Keratinocyte (primary cell): ENCODE measurements around the gene C17orf114.

Experiments used
- DNase-seq: peaks from one replicate; pipeline ENCODE4 v3.0.0-alpha.2; 2011; ENCODE audit warnings: low read depth, missing footprints, low spot score
- FAIRE-seq: peaks from 2 replicates; lab custom pipeline; 2011; peaks lifted over from hg19 to GRCh38; lab: Jason Lieb, UNC
- H2AFZ ChIP-seq: 2 replicates; pipeline ENCODE4 v1.6.0; 2012; ENCODE audit warnings: low read length, control low read depth, inconsistent platforms; ENCODE audit not compliant: control insufficient read depth
- H3K27ac ChIP-seq: 2 replicates; pipeline ENCODE4 v1.5.1; 2011; ENCODE audit warnings: low read length; ENCODE audit not compliant: control insufficient read depth, insufficient read depth
- H3K27me3 ChIP-seq: 3 replicates; pipeline ENCODE4 v1.6.0; 2011; ENCODE audit warnings: low read length; ENCODE audit not compliant: control insufficient read depth, insufficient read depth; ENCODE audit errors: extremely low read depth
- H3K36me3 ChIP-seq, 2 experiments: 2 replicates in 1 of 2; 3 replicates in 1 of 2; pipeline ENCODE4 v1.5.1; 2011; ENCODE audit warnings: low read length in 2 of 2, mild to moderate bottlenecking in 1 of 2; ENCODE audit not compliant: control insufficient read depth in 2 of 2, insufficient read depth in 2 of 2; ENCODE audit errors: extremely low read depth in 1 of 2
- H3K4me1 ChIP-seq: 3 replicates; pipeline ENCODE4 v1.5.1; 2011; ENCODE audit warnings: low read length; ENCODE audit not compliant: control insufficient read depth, insufficient read depth; ENCODE audit errors: extremely low read depth
- H3K4me2 ChIP-seq: 3 replicates; pipeline ENCODE4 v1.6.0; 2011; ENCODE audit warnings: low read depth, low read length; ENCODE audit not compliant: control insufficient read depth, insufficient read depth; ENCODE audit errors: extremely low read depth
- H3K4me3 ChIP-seq, 3 experiments: fragments of 200-600 bp in 1 of 3; sonication (generic) in 1 of 3; 2 replicates in 2 of 3; 3 replicates in 1 of 3; pipeline ENCODE4 v1.5.1; 2011 to 2016; ENCODE audit warnings: low read length in 3 of 3, mild to moderate bottlenecking in 3 of 3, control low read depth in 2 of 3, inconsistent platforms in 1 of 3, low read depth in 1 of 3, mixed read lengths in 1 of 3, mixed run types in 1 of 3, moderate library complexity in 1 of 3; ENCODE audit not compliant: control insufficient read depth in 2 of 3, insufficient read depth in 2 of 3; ENCODE audit errors: extremely low read depth in 1 of 3
- H3K79me2 ChIP-seq: 2 replicates; pipeline ENCODE4 v1.6.0; 2012; ENCODE audit warnings: low read length; ENCODE audit not compliant: control insufficient read depth, insufficient read depth
- H3K9ac ChIP-seq: 3 replicates; pipeline ENCODE4 v1.6.0; 2011; ENCODE audit warnings: low read length; ENCODE audit not compliant: control insufficient read depth, insufficient read depth; ENCODE audit errors: extremely low read depth
- H3K9me1 ChIP-seq: 3 replicates; pipeline ENCODE4 v1.6.0; 2011; ENCODE audit warnings: low read length; ENCODE audit not compliant: control insufficient read depth, insufficient read depth; ENCODE audit errors: extremely low read depth
- H3K9me3 ChIP-seq: 2 replicates; pipeline ENCODE4 v1.5.1; 2012; ENCODE audit warnings: low read depth, low read length; ENCODE audit not compliant: control insufficient read depth
- H4K20me1 ChIP-seq: 3 replicates; pipeline ENCODE4 v1.6.0; 2011; ENCODE audit warnings: low read length; ENCODE audit not compliant: control insufficient read depth, insufficient read depth; ENCODE audit errors: extremely low read depth
- EZH2 ChIP-seq: IDR thresholded peaks from one replicate; pipeline ENCODE4 v1.6.1; 2012; ENCODE audit warnings: inconsistent platforms, mild to moderate bottlenecking, low read length, moderate library complexity
- dilution Hi-C: fragments of 300-500 bp; cut with MboI; formaldehyde crosslinking; loops from one replicate; pipeline ENCODE4 v1.7.0; 2020; ENCODE audit warnings: low sequenced_read_pairs; ENCODE audit not compliant: extremely low pct_ligation_motif_present
- TF ChIP-seq, protein P1 (sequence below), 3 experiments: IDR thresholded peaks in 1 of 3; conservative IDR thresholded peaks in 1 of 3; optimal IDR thresholded peaks in 1 of 3; 2 replicates in 2 of 3; 3 replicates in 1 of 3; pipeline versions ENCODE3 to v1.5.1; 2011; ENCODE audit warnings: low read length in 3 of 3, mild to moderate bottlenecking in 3 of 3, moderate library complexity in 2 of 3, control low read depth in 1 of 3, inconsistent platforms in 1 of 3; ENCODE audit not compliant: insufficient read depth in 2 of 3; ENCODE audit errors: extremely low read depth in 1 of 3

C17orf114 gene

GRCh38 chr17:4769628-4770027, 32.5 kb downstream of the C17orf114 start:
- FAIRE-seq (no peak), DNase-seq (no peak)
- dilution Hi-C loops, result no loop called here
- no peaks in the 10 kb centered on the region for H3K36me3 ChIP-seq
- H3K4me2 ChIP-seq, result no peak overlapping the region
- H3K27me3 ChIP-seq, result peaks cover 13% of the 10 kb centered on the region
- no peak overlapping the region for H3K27ac ChIP-seq
- TF ChIP-seq, protein P1, sequence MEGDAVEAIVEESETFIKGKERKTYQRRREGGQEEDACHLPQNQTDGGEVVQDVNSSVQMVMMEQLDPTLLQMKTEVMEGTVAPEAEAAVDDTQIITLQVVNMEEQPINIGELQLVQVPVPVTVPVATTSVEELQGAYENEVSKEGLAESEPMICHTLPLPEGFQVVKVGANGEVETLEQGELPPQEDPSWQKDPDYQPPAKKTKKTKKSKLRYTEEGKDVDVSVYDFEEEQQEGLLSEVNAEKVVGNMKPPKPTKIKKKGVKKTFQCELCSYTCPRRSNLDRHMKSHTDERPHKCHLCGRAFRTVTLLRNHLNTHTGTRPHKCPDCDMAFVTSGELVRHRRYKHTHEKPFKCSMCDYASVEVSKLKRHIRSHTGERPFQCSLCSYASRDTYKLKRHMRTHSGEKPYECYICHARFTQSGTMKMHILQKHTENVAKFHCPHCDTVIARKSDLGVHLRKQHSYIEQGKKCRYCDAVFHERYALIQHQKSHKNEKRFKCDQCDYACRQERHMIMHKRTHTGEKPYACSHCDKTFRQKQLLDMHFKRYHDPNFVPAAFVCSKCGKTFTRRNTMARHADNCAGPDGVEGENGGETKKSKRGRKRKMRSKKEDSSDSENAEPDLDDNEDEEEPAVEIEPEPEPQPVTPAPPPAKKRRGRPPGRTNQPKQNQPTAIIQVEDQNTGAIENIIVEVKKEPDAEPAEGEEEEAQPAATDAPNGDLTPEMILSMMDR (optimal IDR thresholded peaks at IDR 0.05 in 1 of 3, IDR thresholded peaks at IDR 0.05 in 1 of 3, conservative IDR thresholded peaks at IDR 0.05 in 1 of 3; ENCODE audit: extremely low read depth in 1 of 3, insufficient read depth in 2 of 3, low read length in 3 of 3), result no peak
- TF ChIP-seq EZH2, result no peak
- H3K4me1 ChIP-seq, result no peaks in the 10 kb centered on the region
- no peaks in the 10 kb centered on the region for H4K20me1 ChIP-seq
- H3K9ac ChIP-seq, result no peak overlapping the region
- no peak overlapping the region for H2AFZ ChIP-seq
- no peak overlapping the region for H3K4me3 ChIP-seq
- H3K9me1 ChIP-seq, result no peaks in the 10 kb centered on the region
- no peaks in the 10 kb centered on the region for H3K79me2 ChIP-seq
- H3K9me3 ChIP-seq, result no peaks in the 10 kb centered on the region

- TF ChIP-seq, protein P1 (optimal IDR thresholded peaks at IDR 0.05 in 1 of 3, IDR thresholded peaks at IDR 0.05 in 1 of 3, conservative IDR thresholded peaks at IDR 0.05 in 1 of 3; ENCODE audit: extremely low read depth in 1 of 3, insufficient read depth in 2 of 3, low read length in 3 of 3), result no peak
- no peak for TF ChIP-seq EZH2
- Histone ChIP-seq H3K27me3 (peaks cover 8% of the 10 kb centered on the region), H3K4me3 (no peak overlapping the region), H4K20me1 (no peaks in the 10 kb centered on the region), H3K27ac (no peak overlapping the region), H3K9ac (no peak overlapping the region), H3K4me2 (no peak overlapping the region), H3K9me1 (no peaks in the 10 kb centered on the region), H3K36me3 (no peaks in the 10 kb centered on the region), H3K9me3 (no peaks in the 10 kb centered on the region), H3K4me1 (no peaks in the 10 kb centered on the region), H2AFZ (no peak overlapping the region), H3K79me2 (no peaks in the 10 kb centered on the region)
- FAIRE-seq (no peak), DNase-seq (no peak)
- dilution Hi-C loops, result no loop called here
Observed at GRCh38 chr17:4768298-4768697, 33.8 kb downstream of the C17orf114 start.
